ENCODE data around the gene CYP4A22.

Gene CYP4A22

GRCh38 chr1:47160716-47161115 is 23.5 kb downstream of the CYP4A22 start:
- Histone ChIP-seq H3K27ac (no peak overlapping the region), H3K4me3 (ENCODE audit: low read depth, low read length) (no peak overlapping the region), H3K36me3 (ENCODE audit: control insufficient read depth, insufficient read depth, low read length) (no peaks in the 10 kb centered on the region), H3K4me2 (ENCODE audit: low read length) (no peak overlapping the region), H3K79me2 (no peaks in the 10 kb centered on the region), H3K4me1 (no peaks in the 10 kb centered on the region), H3K27me3 (ENCODE audit: control insufficient read depth, insufficient read depth, low read length) (no peaks in the 10 kb centered on the region), H2AFZ (no peak overlapping the region), H3K9ac (no peak overlapping the region), H3K9me3 (ENCODE audit: control insufficient read depth, low read length) (no peaks in the 10 kb centered on the region)
- no peak for TF ChIP-seq CTCF (IDR thresholded peaks at IDR 0.05)

DNA sequence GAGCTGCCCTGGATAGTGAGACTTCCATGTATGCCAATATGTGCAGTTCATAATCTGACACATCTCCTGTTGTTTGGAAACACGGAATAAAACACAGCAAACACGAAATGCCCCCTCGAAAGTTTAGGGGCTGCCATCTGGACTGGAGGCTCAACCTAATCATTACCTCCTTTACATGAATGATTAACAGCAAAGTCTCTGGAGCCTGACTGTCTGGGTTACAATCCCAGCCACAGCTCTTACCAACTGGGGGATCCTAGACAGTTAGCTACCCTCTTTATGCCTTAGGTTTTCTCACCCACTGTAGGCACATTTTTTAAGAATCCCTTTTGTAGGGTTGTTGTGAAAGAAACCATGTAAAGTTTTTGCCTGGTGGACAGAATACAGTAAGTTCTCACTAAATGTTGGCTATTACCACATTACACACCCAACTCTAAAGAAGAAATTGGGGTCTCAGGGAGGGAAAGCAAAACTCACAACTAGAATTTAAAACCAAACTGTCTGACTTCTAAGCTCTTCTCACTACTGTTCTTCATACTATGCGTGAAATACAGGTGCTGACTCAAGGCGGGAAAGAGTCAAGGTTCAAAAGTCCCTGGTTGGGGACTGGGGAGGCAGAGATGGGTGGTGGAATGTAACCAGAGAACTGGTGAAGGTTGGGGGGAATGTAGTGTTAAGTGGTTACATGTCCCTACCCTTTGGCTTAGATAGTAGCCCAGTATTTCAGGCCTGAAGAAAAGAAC is 24.2 kb downstream of the CYP4A22 start:
- Histone ChIP-seq H3K4me3 (ENCODE audit: low read depth, low read length) (no peak overlapping the region), H3K4me2 (ENCODE audit: low read length) (no peak overlapping the region), H3K27me3 (ENCODE audit: control insufficient read depth, insufficient read depth, low read length) (no peaks in the 10 kb centered on the region), H3K4me1 (no peaks in the 10 kb centered on the region), H3K9ac (no peak overlapping the region), H3K79me2 (no peaks in the 10 kb centered on the region), H3K36me3 (ENCODE audit: control insufficient read depth, insufficient read depth, low read length) (no peaks in the 10 kb centered on the region), H3K27ac (no peak overlapping the region), H2AFZ (no peak overlapping the region), H3K9me3 (ENCODE audit: control insufficient read depth, low read length) (no peaks in the 10 kb centered on the region)
- no peak for TF ChIP-seq CTCF (IDR thresholded peaks at IDR 0.05)

DNA sequence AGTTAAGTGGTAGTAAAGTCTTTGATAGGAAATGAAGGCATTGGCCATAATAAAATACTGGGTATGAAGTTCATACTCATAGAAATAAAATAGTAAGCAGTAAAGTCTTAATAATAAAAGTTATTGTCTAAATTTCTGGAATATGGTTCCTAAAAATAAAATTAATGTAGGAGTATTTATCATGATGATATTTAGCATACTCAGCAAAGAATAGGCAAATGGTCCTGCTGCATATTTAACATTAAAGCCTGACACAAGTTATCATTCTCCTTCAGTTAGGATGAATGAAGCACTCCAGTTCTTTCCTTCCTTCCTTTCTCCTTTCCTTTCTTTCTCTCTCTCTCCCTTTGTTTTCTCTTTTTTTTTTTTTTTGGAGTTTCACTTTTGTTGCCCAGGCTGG is 27.3 kb downstream of the CYP4A22 start:
- no peak for TF ChIP-seq CTCF (IDR thresholded peaks at IDR 0.05)
- Histone ChIP-seq H3K27ac (no peak overlapping the region), H3K4me3 (ENCODE audit: low read depth, low read length) (no peak overlapping the region)

GRCh38 chr1:47172782-47173181 is 35.5 kb downstream of the CYP4A22 start:
- no peak for TF ChIP-seq CTCF (IDR thresholded peaks at IDR 0.05)
- H3K9ac ChIP-seq: no peak overlapping the region
- no peak overlapping the region for H3K4me3 ChIP-seq (ENCODE audit: low read depth, low read length)
- H2AFZ ChIP-seq: no peak overlapping the region
- H3K4me2 ChIP-seq (ENCODE audit: low read length): no peak overlapping the region
- no peaks in the 10 kb centered on the region for H3K4me1 ChIP-seq
- H3K27ac ChIP-seq: no peak overlapping the region
- H3K9me3 ChIP-seq (ENCODE audit: control insufficient read depth, low read length): no peaks in the 10 kb centered on the region
- H3K79me2 ChIP-seq: no peaks in the 10 kb centered on the region
- H3K27me3 ChIP-seq (ENCODE audit: control insufficient read depth, insufficient read depth, low read length): no peaks in the 10 kb centered on the region
- no peaks in the 10 kb centered on the region for H3K36me3 ChIP-seq (ENCODE audit: control insufficient read depth, insufficient read depth, low read length)

More for the DNA sequence above, 27.3 kb downstream of the CYP4A22 start:
- no peaks in the 10 kb centered on the region for H3K36me3 ChIP-seq (ENCODE audit: control insufficient read depth, insufficient read depth, low read length)
- no peaks in the 10 kb centered on the region for H3K9me3 ChIP-seq (ENCODE audit: control insufficient read depth, low read length)
- H3K79me2 ChIP-seq: no peaks in the 10 kb centered on the region
- H3K9ac ChIP-seq: no peak overlapping the region
- no peak overlapping the region for H3K4me2 ChIP-seq (ENCODE audit: low read length)
- H3K4me1 ChIP-seq: no peaks in the 10 kb centered on the region
- H3K27me3 ChIP-seq (ENCODE audit: control insufficient read depth, insufficient read depth, low read length): no peaks in the 10 kb centered on the region
- no peak overlapping the region for H2AFZ ChIP-seq

DNA sequence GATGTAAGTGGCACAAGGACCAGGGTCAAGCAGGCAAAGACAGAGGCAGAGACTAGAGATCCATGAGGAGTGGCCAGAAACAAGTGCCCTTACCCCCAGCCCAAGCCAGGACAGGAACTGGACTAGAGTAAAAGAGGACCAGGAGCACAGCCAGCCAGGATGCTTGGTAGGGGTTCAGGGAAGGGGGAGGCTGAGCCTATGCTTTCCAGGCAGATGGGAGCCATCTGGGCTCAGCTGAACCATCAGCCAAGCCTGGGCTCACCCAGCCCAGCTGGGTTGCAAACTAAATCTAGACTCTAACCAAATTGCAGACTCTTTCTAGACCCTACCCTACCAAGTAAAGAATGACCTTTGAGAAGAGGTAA is 37.4 kb downstream of the CYP4A22 start:
- Histone ChIP-seq H2AFZ (no peak overlapping the region), H3K9me3 (ENCODE audit: control insufficient read depth, low read length) (no peaks in the 10 kb centered on the region), H3K27me3 (ENCODE audit: control insufficient read depth, insufficient read depth, low read length) (no peaks in the 10 kb centered on the region), H3K4me2 (ENCODE audit: low read length) (no peak overlapping the region), H3K4me3 (ENCODE audit: low read depth, low read length) (no peak overlapping the region), H3K4me1 (no peaks in the 10 kb centered on the region), H3K79me2 (no peaks in the 10 kb centered on the region), H3K36me3 (ENCODE audit: control insufficient read depth, insufficient read depth, low read length) (no peaks in the 10 kb centered on the region), H3K9ac (no peak overlapping the region), H3K27ac (no peak overlapping the region)
- TF ChIP-seq CTCF (IDR thresholded peaks at IDR 0.05): no peak

Measured in parathyroid adenoma (tissue), 2 donors.